HL-60 (cell line): ENCODE measurements around the gene RPS19.

ENCODE experiments used
- CTCF ChIP-seq: IDR thresholded peaks from one replicate; pipeline ENCODE4 v1.5.1; 2011; ENCODE audit warnings: low read length, control low read depth, inconsistent platforms; ENCODE audit not compliant: insufficient read depth
- POLR2AphosphoS5 ChIP-seq: IDR thresholded peaks from 2 replicates; pipeline ENCODE4 v1.6.1; 2012; ENCODE audit warnings: low read depth
- REST ChIP-seq: IDR thresholded peaks from 2 replicates; pipeline ENCODE4 v1.6.1; 2012; ENCODE audit warnings: low read depth; ENCODE audit not compliant: insufficient replicate concordance

- TF ChIP-seq POLR2AphosphoS5 (no peak), CTCF (no peak), REST (no peak)
Observed at GRCh38 chr19:41907994-41908615, 48.0 kb downstream of the RPS19 start.
